ENCODE measurements around the gene CD2BP2.
A peak's percentile ranks its signal among the peaks of the same experiment; 100 is the strongest.
"Not testable (repeated sequence)": the region's sequence is repeated elsewhere in the genome, so short reads cannot be mapped to it uniquely, and the experiment has no call there.

Gene CD2BP2

GRCh38 chr16:30355144-30355953 lies at the start of gene CD2BP2:
Gene CD2BP2 (minus strand): TSS chr16:30355308. CDS start chr16:30354681, 627 bp downstream.
- DNase-seq = peak; percentile 84

GRCh38 chr16:30401768-30402425 lies 46.8 kb upstream of the CD2BP2 start:
- DNase-seq = no peak

GRCh38 chr16:30399435-30400186 lies 44.5 kb upstream of the CD2BP2 start:
- no peak for DNase-seq

GRCh38 chr16:30398661-30399434 lies 43.7 kb upstream of the CD2BP2 start:
- DNase-seq = no peak

- no peak for DNase-seq
Measured at GRCh38 chr16:30397776-30398660, 42.9 kb upstream of the CD2BP2 start.

GRCh38 chr16:30397056-30397455 lies 41.9 kb upstream of the CD2BP2 start:
- no peak for DNase-seq

- not testable (repeated sequence) for DNase-seq
Measured at GRCh38 chr16:30396627-30397026, 41.5 kb upstream of the CD2BP2 start.

- no peak for DNase-seq
Measured at GRCh38 chr16:30395992-30396585, 41.0 kb upstream of the CD2BP2 start.

- DNase-seq = peak; percentile 69
Measured at GRCh38 chr16:30395155-30395991, 40.3 kb upstream of the CD2BP2 start, which contains the start of gene ZNF48. Gene ZNF48 (plus strand): TSS chr16:30395420. CDS start chr16:30395795, 375 bp downstream.

GRCh38 chr16:30394592-30395154 lies 39.6 kb upstream of the CD2BP2 start:
- no peak for DNase-seq

- DNase-seq = no peak
Measured at GRCh38 chr16:30383521-30383920, 28.4 kb upstream of the CD2BP2 start.

GRCh38 chr16:30382111-30382881 lies 27.2 kb upstream of the CD2BP2 start, which contains the start of gene SEPTIN1:
Gene SEPTIN1 (minus strand): TSS chr16:30382561. CDS start chr16:30382542, 19 bp downstream.
- DNase-seq = peak; percentile 66

GRCh38 chr16:30381291-30382041 lies 26.4 kb upstream of the CD2BP2 start:
- DNase-seq = no peak

GRCh38 chr16:30380803-30381208 lies 25.7 kb upstream of the CD2BP2 start:
- DNase-seq = no peak

- DNase-seq = no peak
Measured at GRCh38 chr16:30380072-30380802, 25.1 kb upstream of the CD2BP2 start.

GRCh38 chr16:30379158-30379783 lies 24.2 kb upstream of the CD2BP2 start:
- DNase-seq = no peak
